GM12878 (cell line): ENCODE results near the gene ZNF474. TPM values are rescaled to one million over a fixed set of nuclear protein-coding genes. Genes with fewer than 3 reads are reported as not detected.

Experiments
- ATAC-seq: fragments of 200-7000 bp; cut with Tn5 transposase; 3 replicates; pipeline ENCODE4 v1.9.1; 2020; ENCODE audit warnings: mild to moderate bottlenecking, moderate library complexity
- BruUV-seq: library from RNA; stranded (reverse); fragments of 400-500 nt; replicated peaks from 2 replicates; lab custom pipeline; 2021; lab: Mats Ljungman, UMichigan
- CTCF ChIA-PET: fragments of 300-600 bp; sonication (Branson Sonifier 250); formaldehyde crosslinking; extraction: SDS; loops from one replicate; lab custom pipeline; 2021; ENCODE audit warnings: inconsistent platforms; lab: Yijun Ruan, JAX
- POLR2A ChIA-PET: fragments of 350-600 bp; formaldehyde crosslinking; extraction: SDS; loops from one replicate; lab custom pipeline; 2021; ENCODE audit warnings: inconsistent platforms; lab: Charles Lee
- RAD21 ChIA-PET: fragments of 300-600 bp; sonication (Branson Sonifier 250); formaldehyde crosslinking; loops from one replicate; lab custom pipeline; 2023; ENCODE audit warnings: antibody characterized with exemption; ENCODE audit not compliant: unreplicated experiment; lab: Charles Lee
- SMC1A ChIA-PET: fragments of 300-600 bp; sonication (Branson Sonifier 250); formaldehyde crosslinking; loops from one replicate; lab custom pipeline; 2023; ENCODE audit not compliant: unreplicated experiment, uncharacterized antibody; lab: Charles Lee
- DNase-seq: peaks from one replicate; pipeline ENCODE4 v3.0.0-alpha.2; 2011; ENCODE audit warnings: low read depth, low spot score
- FAIRE-seq: peaks from 3 replicates; lab custom pipeline; 2011; peaks lifted over from hg19 to GRCh38; lab: Jason Lieb, UNC
- H2AFZ ChIP-seq: 2 replicates; pipeline ENCODE4 v1.6.0; 2011; ENCODE audit warnings: low read depth, low read length, control low read depth; ENCODE audit not compliant: control insufficient read depth
- H3K27ac ChIP-seq: 2 replicates; pipeline ENCODE4 v1.5.1; 2011; ENCODE audit warnings: control low read depth; ENCODE audit not compliant: control insufficient read depth, insufficient read depth
- H3K27me3 ChIP-seq, 2 experiments: replicated peaks in 1 of 2; 2 replicates each; pipeline versions ENCODE4 v1.6.0 to v1.6.1; 2011; ENCODE audit warnings: low read length in 1 of 2; ENCODE audit not compliant: control insufficient read depth in 2 of 2, insufficient read depth in 2 of 2
- H3K36me3 ChIP-seq, 2 experiments: 2 replicates each; pipeline ENCODE4 v1.5.1; 2011; ENCODE audit warnings: low read length in 1 of 2; ENCODE audit not compliant: control insufficient read depth in 2 of 2, insufficient read depth in 2 of 2
- H3K4me1 ChIP-seq: 2 replicates; pipeline ENCODE4 v1.6.1; 2011; ENCODE audit warnings: mild to moderate bottlenecking, low read length, moderate library complexity, mixed read lengths; ENCODE audit not compliant: control insufficient read depth, insufficient read depth
- H3K4me2 ChIP-seq: 2 replicates; pipeline ENCODE4 v1.6.0; 2011; ENCODE audit warnings: control low read depth; ENCODE audit not compliant: control insufficient read depth, insufficient read depth
- H3K4me3 ChIP-seq: fragments of 200-600 bp; sonication (generic); 2 replicates; pipeline ENCODE4 v1.5.1; 2016
- H3K79me2 ChIP-seq: 2 replicates; pipeline ENCODE4 v1.6.0; 2011; ENCODE audit warnings: low read length; ENCODE audit not compliant: control insufficient read depth, insufficient read depth
- H3K9ac ChIP-seq: 2 replicates; pipeline ENCODE4 v1.8.0; 2011; ENCODE audit warnings: low read length, control low read depth, mixed read lengths; ENCODE audit not compliant: control insufficient read depth, insufficient read depth
- H3K9me3 ChIP-seq: replicated peaks from 3 replicates; pipeline ENCODE4 v1.5.1; 2011; ENCODE audit warnings: mild to moderate bottlenecking, low read length; ENCODE audit not compliant: control insufficient read depth, insufficient read depth
- H4K20me1 ChIP-seq: 2 replicates; pipeline ENCODE4 v1.6.0; 2011; ENCODE audit not compliant: control insufficient read depth, insufficient read depth
- FOXK2 ChIP-seq: fragments of 450-650 bp; IDR thresholded peaks from 2 replicates; pipeline ENCODE4 v1.6.1; 2017; ENCODE audit warnings: mild to moderate bottlenecking, moderate library complexity
- JUNB ChIP-seq: IDR thresholded peaks from 2 replicates; pipeline ENCODE4 v1.6.1; 2016; ENCODE audit warnings: antibody characterized with exemption, mild to moderate bottlenecking
- MYB ChIP-seq: fragments of 150-350 bp; IDR thresholded peaks from 2 replicates; pipeline ENCODE4 v1.6.1; 2014; ENCODE audit warnings: mild to moderate bottlenecking, low read depth, low read length, borderline replicate concordance
- YY1 ChIP-seq: IDR thresholded peaks from 2 replicates; pipeline ENCODE4 v1.6.1; 2011; ENCODE audit warnings: low read depth, mild to moderate bottlenecking, low read length
- in situ Hi-C: fragments of 300-500 bp; cut with MboI; formaldehyde crosslinking; loops from 9 replicates; pipeline ENCODE4 v1.14.3; 2018; ENCODE audit warnings: mixed read lengths
- intact Hi-C: fragments of 100-400 bp; cut with micrococcal nuclease; formaldehyde crosslinking; loops from one replicate; pipeline ENCODE4 v1.14.2; 2022; ENCODE audit not compliant: unreplicated experiment
- polyA plus RNA-seq, 11 experiments: library from polyadenylated mRNA; depleted of rRNA in 4 of 11; unstranded in 6 of 11; stranded (reverse) in 5 of 11; fragments of >200 nt; fragmentation: Nextera tagmentation in 4 of 11; fragmentation: Illumina TruSeq in 1 of 11; extraction: Ambion mirVana in 4 of 11; extraction: Trizol in 1 of 11; gene quantifications; 1 replicate in 1 of 11; 2 replicates in 10 of 11; pipeline versions ENCODE4 v1.2.1 to v1.2.3, GENCODE V29; 2011 to 2016; ENCODE audit warnings: inconsistent platforms in 2 of 11, missing spikeins in 2 of 11, low read depth in 1 of 11
- total RNA-seq, 4 experiments: library from RNA; depleted of rRNA in 3 of 4; stranded (reverse); fragments of >200 nt in 3 of 4; fragmentation: Illumina TruSeq in 1 of 4; extraction: Trizol in 1 of 4; gene quantifications; 2 replicates each; pipeline versions ENCODE4 v1.2.1 to v1.2.3, GENCODE V29; 2013 to 2021
- TF ChIP-seq, protein P1 (sequence below): fragments of 450-650 bp; IDR thresholded peaks from 2 replicates; pipeline ENCODE4 v1.6.1; 2017; ENCODE audit warnings: mild to moderate bottlenecking, low read depth, inconsistent platforms; ENCODE audit not compliant: poor library complexity, severe bottlenecking
- TF ChIP-seq, protein P2 (sequence below): fragments of 450-650 bp; formaldehyde crosslinking; IDR thresholded peaks from 2 replicates; pipeline ENCODE4 v1.5.0; 2022; ENCODE audit warnings: mild to moderate bottlenecking, missing genetic modification characterization
- TF ChIP-seq, protein P3 (sequence below): fragments of 450-650 bp; formaldehyde crosslinking; IDR thresholded peaks from 2 replicates; pipeline ENCODE4 v1.4.0; 2020; ENCODE audit warnings: mild to moderate bottlenecking, moderate library complexity
- TF ChIP-seq, protein P4 (sequence below): fragments of 450-650 bp; formaldehyde crosslinking; IDR thresholded peaks from 2 replicates; pipeline ENCODE4 v1.4.0; 2022; ENCODE audit warnings: mild to moderate bottlenecking, moderate library complexity

Gene ZNF474
- total and polyA plus RNA-seq, 10 of the 15 experiments (the other 5 are each of a cell fraction or from before 2014, with no cell fraction given), result 0.06 to 0.97 (median 0.13) TPM; not detected in 3

GRCh38 chr5:122163121-122164069 is 34.0 kb downstream of the ZNF474 start (continued):
- TF ChIP-seq MYB, result no peak

- BruUV-seq, result no TSS peak
- Histone ChIP-seq H3K9me3 (no peaks in the 10 kb centered on the region), H3K4me2 (no peak overlapping the region), H3K27me3 (no peaks in the 10 kb centered on the region; a peak in 1 of 4 replicates), H3K79me2 (no peaks in the 10 kb centered on the region), H3K4me1 (no peaks in the 10 kb centered on the region), H3K36me3 (no peaks in the 10 kb centered on the region), H3K27ac (no peak overlapping the region), H3K4me3 (no peak overlapping the region), H2AFZ (no peak overlapping the region), H3K9ac (no peak overlapping the region), H4K20me1 (no peaks in the 10 kb centered on the region)
- FAIRE-seq (no peak), ATAC-seq (no peak), DNase-seq (no peak)
- intact Hi-C loops, result no loop called here
- in situ Hi-C loops, result no loop called here
- SMC1A ChIA-PET, result interaction anchor here (1.6 kb wide), 1 partner anchor 195 kb away, joined by 3 read pairs; no protein-coding TSS in a partner anchor
- CTCF ChIA-PET, result no interaction called here
- RAD21 ChIA-PET, result no interaction called here
- POLR2A ChIA-PET, result no interaction called here
- TF ChIP-seq, protein P1, sequence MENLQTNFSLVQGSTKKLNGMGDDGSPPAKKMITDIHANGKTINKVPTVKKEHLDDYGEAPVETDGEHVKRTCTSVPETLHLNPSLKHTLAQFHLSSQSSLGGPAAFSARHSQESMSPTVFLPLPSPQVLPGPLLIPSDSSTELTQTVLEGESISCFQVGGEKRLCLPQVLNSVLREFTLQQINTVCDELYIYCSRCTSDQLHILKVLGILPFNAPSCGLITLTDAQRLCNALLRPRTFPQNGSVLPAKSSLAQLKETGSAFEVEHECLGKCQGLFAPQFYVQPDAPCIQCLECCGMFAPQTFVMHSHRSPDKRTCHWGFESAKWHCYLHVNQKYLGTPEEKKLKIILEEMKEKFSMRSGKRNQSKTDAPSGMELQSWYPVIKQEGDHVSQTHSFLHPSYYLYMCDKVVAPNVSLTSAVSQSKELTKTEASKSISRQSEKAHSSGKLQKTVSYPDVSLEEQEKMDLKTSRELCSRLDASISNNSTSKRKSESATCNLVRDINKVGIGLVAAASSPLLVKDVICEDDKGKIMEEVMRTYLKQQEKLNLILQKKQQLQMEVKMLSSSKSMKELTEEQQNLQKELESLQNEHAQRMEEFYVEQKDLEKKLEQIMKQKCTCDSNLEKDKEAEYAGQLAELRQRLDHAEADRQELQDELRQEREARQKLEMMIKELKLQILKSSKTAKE, result no peak
- TF ChIP-seq, protein P2, sequence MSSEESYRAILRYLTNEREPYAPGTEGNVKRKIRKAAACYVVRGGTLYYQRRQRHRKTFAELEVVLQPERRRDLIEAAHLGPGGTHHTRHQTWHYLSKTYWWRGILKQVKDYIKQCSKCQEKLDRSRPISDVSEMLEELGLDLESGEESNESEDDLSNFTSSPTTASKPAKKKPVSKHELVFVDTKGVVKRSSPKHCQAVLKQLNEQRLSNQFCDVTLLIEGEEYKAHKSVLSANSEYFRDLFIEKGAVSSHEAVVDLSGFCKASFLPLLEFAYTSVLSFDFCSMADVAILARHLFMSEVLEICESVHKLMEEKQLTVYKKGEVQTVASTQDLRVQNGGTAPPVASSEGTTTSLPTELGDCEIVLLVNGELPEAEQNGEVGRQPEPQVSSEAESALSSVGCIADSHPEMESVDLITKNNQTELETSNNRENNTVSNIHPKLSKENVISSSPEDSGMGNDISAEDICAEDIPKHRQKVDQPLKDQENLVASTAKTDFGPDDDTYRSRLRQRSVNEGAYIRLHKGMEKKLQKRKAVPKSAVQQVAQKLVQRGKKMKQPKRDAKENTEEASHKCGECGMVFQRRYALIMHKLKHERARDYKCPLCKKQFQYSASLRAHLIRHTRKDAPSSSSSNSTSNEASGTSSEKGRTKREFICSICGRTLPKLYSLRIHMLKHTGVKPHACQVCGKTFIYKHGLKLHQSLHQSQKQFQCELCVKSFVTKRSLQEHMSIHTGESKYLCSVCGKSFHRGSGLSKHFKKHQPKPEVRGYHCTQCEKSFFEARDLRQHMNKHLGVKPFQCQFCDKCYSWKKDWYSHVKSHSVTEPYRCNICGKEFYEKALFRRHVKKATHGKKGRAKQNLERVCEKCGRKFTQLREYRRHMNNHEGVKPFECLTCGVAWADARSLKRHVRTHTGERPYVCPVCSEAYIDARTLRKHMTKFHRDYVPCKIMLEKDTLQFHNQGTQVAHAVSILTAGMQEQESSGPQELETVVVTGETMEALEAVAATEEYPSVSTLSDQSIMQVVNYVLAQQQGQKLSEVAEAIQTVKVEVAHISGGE (CRISPR knock-in tag), result no peak
- TF ChIP-seq, protein P3, sequence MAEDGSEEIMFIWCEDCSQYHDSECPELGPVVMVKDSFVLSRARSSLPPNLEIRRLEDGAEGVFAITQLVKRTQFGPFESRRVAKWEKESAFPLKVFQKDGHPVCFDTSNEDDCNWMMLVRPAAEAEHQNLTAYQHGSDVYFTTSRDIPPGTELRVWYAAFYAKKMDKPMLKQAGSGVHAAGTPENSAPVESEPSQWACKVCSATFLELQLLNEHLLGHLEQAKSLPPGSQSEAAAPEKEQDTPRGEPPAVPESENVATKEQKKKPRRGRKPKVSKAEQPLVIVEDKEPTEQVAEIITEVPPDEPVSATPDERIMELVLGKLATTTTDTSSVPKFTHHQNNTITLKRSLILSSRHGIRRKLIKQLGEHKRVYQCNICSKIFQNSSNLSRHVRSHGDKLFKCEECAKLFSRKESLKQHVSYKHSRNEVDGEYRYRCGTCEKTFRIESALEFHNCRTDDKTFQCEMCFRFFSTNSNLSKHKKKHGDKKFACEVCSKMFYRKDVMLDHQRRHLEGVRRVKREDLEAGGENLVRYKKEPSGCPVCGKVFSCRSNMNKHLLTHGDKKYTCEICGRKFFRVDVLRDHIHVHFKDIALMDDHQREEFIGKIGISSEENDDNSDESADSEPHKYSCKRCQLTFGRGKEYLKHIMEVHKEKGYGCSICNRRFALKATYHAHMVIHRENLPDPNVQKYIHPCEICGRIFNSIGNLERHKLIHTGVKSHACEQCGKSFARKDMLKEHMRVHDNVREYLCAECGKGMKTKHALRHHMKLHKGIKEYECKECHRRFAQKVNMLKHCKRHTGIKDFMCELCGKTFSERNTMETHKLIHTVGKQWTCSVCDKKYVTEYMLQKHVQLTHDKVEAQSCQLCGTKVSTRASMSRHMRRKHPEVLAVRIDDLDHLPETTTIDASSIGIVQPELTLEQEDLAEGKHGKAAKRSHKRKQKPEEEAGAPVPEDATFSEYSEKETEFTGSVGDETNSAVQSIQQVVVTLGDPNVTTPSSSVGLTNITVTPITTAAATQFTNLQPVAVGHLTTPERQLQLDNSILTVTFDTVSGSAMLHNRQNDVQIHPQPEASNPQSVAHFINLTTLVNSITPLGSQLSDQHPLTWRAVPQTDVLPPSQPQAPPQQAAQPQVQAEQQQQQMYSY (CRISPR knock-in tag), result no peak
- no peak for TF ChIP-seq FOXK2
- TF ChIP-seq, protein P4, sequence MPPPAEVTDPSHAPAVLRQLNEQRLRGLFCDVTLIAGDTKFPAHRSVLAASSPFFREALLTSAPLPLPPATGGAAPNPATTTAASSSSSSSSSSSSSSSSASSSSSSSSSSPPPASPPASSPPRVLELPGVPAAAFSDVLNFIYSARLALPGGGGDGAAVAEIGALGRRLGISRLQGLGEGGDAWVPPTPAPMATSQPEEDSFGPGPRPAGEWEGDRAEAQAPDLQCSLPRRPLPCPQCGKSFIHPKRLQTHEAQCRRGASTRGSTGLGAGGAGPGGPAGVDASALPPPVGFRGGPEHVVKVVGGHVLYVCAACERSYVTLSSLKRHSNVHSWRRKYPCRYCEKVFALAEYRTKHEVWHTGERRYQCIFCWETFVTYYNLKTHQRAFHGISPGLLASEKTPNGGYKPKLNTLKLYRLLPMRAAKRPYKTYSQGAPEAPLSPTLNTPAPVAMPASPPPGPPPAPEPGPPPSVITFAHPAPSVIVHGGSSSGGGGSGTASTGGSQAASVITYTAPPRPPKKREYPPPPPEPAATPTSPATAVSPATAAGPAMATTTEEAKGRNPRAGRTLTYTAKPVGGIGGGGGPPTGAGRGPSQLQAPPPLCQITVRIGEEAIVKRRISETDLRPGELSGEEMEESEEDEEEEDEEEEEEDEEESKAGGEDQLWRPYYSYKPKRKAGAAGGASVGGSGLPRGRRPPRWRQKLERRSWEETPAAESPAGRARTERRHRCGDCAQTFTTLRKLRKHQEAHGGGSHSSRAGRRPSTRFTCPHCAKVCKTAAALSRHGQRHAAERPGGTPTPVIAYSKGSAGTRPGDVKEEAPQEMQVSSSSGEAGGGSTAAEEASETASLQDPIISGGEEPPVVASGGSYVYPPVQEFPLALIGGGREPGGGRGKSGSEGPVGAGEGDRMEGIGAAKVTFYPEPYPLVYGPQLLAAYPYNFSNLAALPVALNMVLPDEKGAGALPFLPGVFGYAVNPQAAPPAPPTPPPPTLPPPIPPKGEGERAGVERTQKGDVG, result no peak
- TF ChIP-seq JUNB, result no peak
- no peak for TF ChIP-seq YY1
Observed at GRCh38 chr5:122164070-122164435, 34.7 kb downstream of the ZNF474 start.
